Gastrocnemius medialis (tissue), 4 donors: ENCODE data around the gene CTPS2.

ENCODE experiments used
- CTCF ChIP-seq, 5 experiments: fragments of 450-650 bp in 3 of 5; fragments of 200-600 bp in 2 of 5; sonication (generic) in 2 of 5; IDR thresholded peaks in 4 of 5; conservative IDR thresholded peaks in 1 of 5; 1 replicate in 4 of 5; 2 replicates in 1 of 5; pipeline ENCODE4 v1.5.1; 2016 to 2019; ENCODE audit warnings: antibody characterized with exemption in 5 of 5, mild to moderate bottlenecking in 3 of 5, moderate library complexity in 3 of 5
- POLR2A ChIP-seq, 2 donors: fragments of 450-650 bp; IDR thresholded peaks; one replicate each; pipeline ENCODE4 v1.6.1; 2017; ENCODE audit warnings: antibody characterized with exemption in 2 of 2, mild to moderate bottlenecking in 2 of 2, moderate library complexity in 2 of 2

- TF ChIP-seq CTCF (IDR thresholded peaks at IDR 0.05 in 4 of 5, conservative IDR thresholded peaks at IDR 0.05 in 1 of 5) = no peak
- no peak for TF ChIP-seq POLR2A (IDR thresholded peaks at IDR 0.05)
These were observed 144.8 kb downstream of the CTPS2 start for GRCh38 chrX:16567681-16568080.
